ENCODE data around the gene LPA. TPM values are rescaled to one million over a fixed set of nuclear protein-coding genes. Genes with fewer than 3 reads are reported as not detected.
A peak's percentile ranks its signal among the peaks of the same experiment; 100 is the strongest.

The LPA gene
- total and polyA plus RNA-seq, 2 of the 13 experiments (the other 11 are each of a cell fraction or from before 2014, with no cell fraction given), result not detected

GRCh38 chr6:160534050-160534696 lies 129.9 kb downstream of the LPA start (continued):
- TF ChIP-seq ZBED4 (CRISPR knock-in tag; IDR thresholded peaks at IDR 0.05; ENCODE audit: borderline replicate concordance) (no peak), ZBTB34 (CRISPR knock-in tag; IDR thresholded peaks at IDR 0.05) (no peak), CEBPG (CRISPR knock-in tag; IDR thresholded peaks at IDR 0.05) (no peak), PAWR (CRISPR knock-in tag; IDR thresholded peaks at IDR 0.05; ENCODE audit: borderline replicate concordance) (no peak), GFI1 (CRISPR knock-in tag; IDR thresholded peaks at IDR 0.05; ENCODE audit: borderline replicate concordance) (no peak), ZSCAN21 (CRISPR knock-in tag; IDR thresholded peaks at IDR 0.05; ENCODE audit: borderline replicate concordance) (no peak), ZNF460 (CRISPR knock-in tag; IDR thresholded peaks at IDR 0.05; ENCODE audit: borderline replicate concordance) (no peak), ZNF616 (CRISPR knock-in tag; IDR thresholded peaks at IDR 0.05; ENCODE audit: low read depth) (no peak), ELF4 (CRISPR knock-in tag; IDR thresholded peaks at IDR 0.05; ENCODE audit: borderline replicate concordance) (no peak), ZNF264 (CRISPR knock-in tag; IDR thresholded peaks at IDR 0.05) (no peak), ZNF790 (CRISPR knock-in tag; IDR thresholded peaks at IDR 0.05; ENCODE audit: borderline replicate concordance) (0 out of 2 replicates have a peak, but pooled peaks have one; percentile 69), LCORL (IDR thresholded peaks at IDR 0.05) (no peak), LCORL (CRISPR knock-in tag; IDR thresholded peaks at IDR 0.05) (peak; percentile 26; the same call in 1 of the 2 replicates), BATF2 (CRISPR knock-in tag; IDR thresholded peaks at IDR 0.05) (no peak), ZNF317 (CRISPR knock-in tag; IDR thresholded peaks at IDR 0.05) (no peak), GPBP1L1 (CRISPR knock-in tag; IDR thresholded peaks at IDR 0.05) (no peak), ZNF292 (CRISPR knock-in tag; IDR thresholded peaks at IDR 0.05; ENCODE audit: borderline replicate concordance, low read depth) (peak; percentile 40; the same call in 1 of the 2 replicates), ZNF724P (CRISPR knock-in tag; IDR thresholded peaks at IDR 0.05; ENCODE audit: borderline replicate concordance) (no peak), ZNF780A (CRISPR knock-in tag; IDR thresholded peaks at IDR 0.05) (no peak), CCDC6 (CRISPR knock-in tag; IDR thresholded peaks at IDR 0.05) (no peak), DNMT1 (CRISPR knock-in tag; IDR thresholded peaks at IDR 0.05) (no peak), ZSCAN30 (CRISPR knock-in tag; IDR thresholded peaks at IDR 0.05) (no peak)
